OCI-LY3 (cell line): ENCODE results near the gene MRPS18B.

Experiments
- H2AFZ ChIP-seq: fragments of 200-600, 300-600 bp; shearing (Covaris generic); 2 replicates; pipeline ENCODE4 v1.6.0; 2014; ENCODE audit warnings: antibody characterized with exemption, low read depth, low read length
- H3K27ac ChIP-seq: fragments of 200-600, 300-600 bp; sonication (generic); 2 replicates; pipeline ENCODE4 v1.5.1; 2014; ENCODE audit warnings: mild to moderate bottlenecking, low read length, moderate library complexity, mixed read lengths
- H3K27me3 ChIP-seq: fragments of 200-600, 300-600 bp; sonication (generic); 2 replicates; pipeline ENCODE4 v1.6.1; 2014; ENCODE audit warnings: low read depth, low read length, mixed read lengths
- H3K36me3 ChIP-seq: fragments of 200-600, 300-600 bp; sonication (generic); replicated peaks from 2 replicates; pipeline ENCODE3; 2014; ENCODE audit warnings: low read depth, low read length, mixed read lengths
- H3K4me1 ChIP-seq: fragments of 300-600, 200-600 bp; sonication (generic); 2 replicates; pipeline ENCODE4 v1.6.1; 2014; ENCODE audit warnings: low read length, mixed read lengths
- H3K4me2 ChIP-seq: fragments of 200-600, 300-600 bp; sonication (generic); 2 replicates; pipeline ENCODE4 v1.6.1; 2014; ENCODE audit warnings: low read length, mixed read lengths
- H3K4me3 ChIP-seq: fragments of 300-600, 200-600 bp; sonication (generic); 2 replicates; pipeline ENCODE4 v1.5.1; 2014; ENCODE audit warnings: antibody characterized with exemption, mild to moderate bottlenecking, low read length, moderate library complexity
- H3K79me2 ChIP-seq: fragments of 300-600, 200-600 bp; shearing (Covaris generic); 2 replicates; pipeline ENCODE4 v1.6.1; 2014; ENCODE audit warnings: mild to moderate bottlenecking, low read length, mixed read lengths
- H3K9ac ChIP-seq: fragments of 300-600, 200-600 bp; shearing (Covaris generic); 2 replicates; pipeline ENCODE4 v1.6.0; 2014; ENCODE audit warnings: mild to moderate bottlenecking, low read length, moderate library complexity
- H3K9me3 ChIP-seq: fragments of 200-600, 300-600 bp; shearing (Covaris generic); 2 replicates; pipeline ENCODE4 v1.6.1; 2014; ENCODE audit warnings: low read length, mixed read lengths; ENCODE audit not compliant: insufficient read depth
- H4K20me1 ChIP-seq: fragments of 200-600, 300-600 bp; sonication (generic); 2 replicates; pipeline ENCODE4 v1.6.1; 2016; ENCODE audit warnings: low read length, mixed read lengths; ENCODE audit not compliant: insufficient read depth
- EZH2phosphoT487 ChIP-seq: fragments of 200-600 bp; shearing (Covaris generic); IDR thresholded peaks from 2 replicates; pipeline ENCODE4 v1.6.1; 2018; ENCODE audit warnings: antibody characterized with exemption, mixed run types, low read depth
- TF ChIP-seq, protein P1 (sequence below): fragments of 200-600, 300-600 bp; sonication (generic); IDR thresholded peaks from 2 replicates; pipeline ENCODE4 v1.5.1; 2014; ENCODE audit warnings: antibody characterized with exemption, low read length, low read depth

Gene MRPS18B

DNA sequence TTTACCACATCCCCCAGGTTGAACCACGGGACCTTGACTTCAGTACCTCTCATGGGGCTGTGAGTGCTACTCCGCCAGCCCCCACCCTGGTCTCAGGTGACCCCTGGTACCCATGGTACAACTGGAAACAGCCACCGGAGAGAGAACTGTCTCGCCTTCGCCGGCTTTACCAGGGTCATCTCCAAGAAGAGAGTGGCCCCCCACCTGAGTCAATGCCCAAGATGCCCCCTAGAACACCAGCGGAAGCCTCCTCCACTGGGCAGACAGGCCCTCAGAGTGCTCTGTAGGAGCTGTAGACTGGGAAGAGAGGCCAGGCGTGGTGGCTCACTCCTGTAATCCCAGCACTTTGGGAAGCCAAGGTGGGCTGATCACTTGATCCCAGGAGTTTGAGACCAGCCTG is 7.9 kb downstream of the MRPS18B start:
- TF ChIP-seq, protein P1, sequence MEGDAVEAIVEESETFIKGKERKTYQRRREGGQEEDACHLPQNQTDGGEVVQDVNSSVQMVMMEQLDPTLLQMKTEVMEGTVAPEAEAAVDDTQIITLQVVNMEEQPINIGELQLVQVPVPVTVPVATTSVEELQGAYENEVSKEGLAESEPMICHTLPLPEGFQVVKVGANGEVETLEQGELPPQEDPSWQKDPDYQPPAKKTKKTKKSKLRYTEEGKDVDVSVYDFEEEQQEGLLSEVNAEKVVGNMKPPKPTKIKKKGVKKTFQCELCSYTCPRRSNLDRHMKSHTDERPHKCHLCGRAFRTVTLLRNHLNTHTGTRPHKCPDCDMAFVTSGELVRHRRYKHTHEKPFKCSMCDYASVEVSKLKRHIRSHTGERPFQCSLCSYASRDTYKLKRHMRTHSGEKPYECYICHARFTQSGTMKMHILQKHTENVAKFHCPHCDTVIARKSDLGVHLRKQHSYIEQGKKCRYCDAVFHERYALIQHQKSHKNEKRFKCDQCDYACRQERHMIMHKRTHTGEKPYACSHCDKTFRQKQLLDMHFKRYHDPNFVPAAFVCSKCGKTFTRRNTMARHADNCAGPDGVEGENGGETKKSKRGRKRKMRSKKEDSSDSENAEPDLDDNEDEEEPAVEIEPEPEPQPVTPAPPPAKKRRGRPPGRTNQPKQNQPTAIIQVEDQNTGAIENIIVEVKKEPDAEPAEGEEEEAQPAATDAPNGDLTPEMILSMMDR, result no peak
- no peak for TF ChIP-seq EZH2phosphoT487
- Histone ChIP-seq H3K4me2 (no peak overlapping the region), H2AFZ (no peak overlapping the region), H3K27me3 (no peaks in the 10 kb centered on the region), H3K9me3 (no peaks in the 10 kb centered on the region), H4K20me1 (no peaks in the 10 kb centered on the region), H3K36me3 (peaks cover 8% of the 10 kb centered on the region), H3K4me1 (peaks cover 10% of the 10 kb centered on the region), H3K4me3 (no peak overlapping the region), H3K27ac (no peak overlapping the region), H3K79me2 (peaks cover 4% of the 10 kb centered on the region; the same call in 1 of the 2 replicates), H3K9ac (no peak overlapping the region)

DNA sequence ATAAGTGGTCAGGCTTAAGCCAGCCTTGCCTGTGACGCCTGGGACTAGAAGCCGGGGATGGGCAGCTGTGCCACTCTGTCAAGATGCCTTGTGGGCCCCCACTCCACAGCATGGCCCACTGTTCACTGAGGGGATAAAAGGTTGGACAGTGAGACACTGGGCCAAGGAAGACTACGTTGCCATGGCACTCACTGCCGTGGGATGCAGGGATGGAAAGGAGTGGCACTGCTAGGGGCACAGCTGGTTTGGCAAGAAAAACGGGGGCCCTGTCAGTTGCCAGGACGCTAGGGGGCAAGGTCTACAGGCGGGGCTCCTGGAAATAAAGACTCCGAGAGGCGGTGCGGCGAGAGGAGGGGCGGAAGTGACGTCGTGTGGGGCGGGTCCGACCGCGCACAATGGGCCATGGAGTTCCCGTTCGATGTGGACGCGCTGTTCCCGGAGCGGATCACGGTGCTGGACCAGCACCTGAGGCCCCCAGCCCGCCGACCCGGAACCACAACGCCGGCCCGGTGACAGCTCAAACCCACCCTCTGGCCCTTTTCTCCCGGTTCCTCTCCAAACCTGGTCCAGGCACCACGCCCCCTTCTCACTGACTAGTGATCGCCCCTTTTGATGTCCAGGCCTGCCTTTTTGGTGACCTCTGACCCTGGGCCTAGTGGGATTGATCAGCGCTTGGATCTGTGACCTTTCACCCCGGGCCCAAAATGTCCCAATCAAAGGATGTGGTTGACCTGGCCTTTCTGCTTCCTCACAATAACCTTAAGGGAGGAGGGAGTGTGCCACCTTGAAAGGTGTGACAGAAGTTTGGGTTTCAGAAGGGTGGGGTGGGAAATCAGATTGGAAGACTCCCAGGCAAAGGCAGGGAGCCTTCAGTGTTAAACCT is 9.1 kb downstream of the MRPS18B start, which contains the start of gene ATAT1:
Gene ATAT1 (plus strand): TSS at position 391 of the 883 bp plus-strand sequence.
- Histone ChIP-seq H3K79me2 (peaks cover 4% of the 10 kb centered on the region; the same call in 1 of the 2 replicates), H2AFZ (peak within 1 kb of the TSS; percentile 65; the same call in 1 of the 2 replicates), H3K27ac (peak within 1 kb of the TSS; percentile 41), H3K4me1 (peaks cover 10% of the 10 kb centered on the region), H3K36me3 (peaks cover 8% of the 10 kb centered on the region), H3K4me3 (peak within 1 kb of the TSS; percentile 99), H3K9me3 (no peaks in the 10 kb centered on the region), H3K9ac (peak within 1 kb of the TSS; percentile 85), H3K4me2 (peak within 1 kb of the TSS; percentile 97), H3K27me3 (no peaks in the 10 kb centered on the region), H4K20me1 (no peaks in the 10 kb centered on the region)
- TF ChIP-seq EZH2phosphoT487, result no peak
- TF ChIP-seq, protein P1, result peak; percentile 32

DNA sequence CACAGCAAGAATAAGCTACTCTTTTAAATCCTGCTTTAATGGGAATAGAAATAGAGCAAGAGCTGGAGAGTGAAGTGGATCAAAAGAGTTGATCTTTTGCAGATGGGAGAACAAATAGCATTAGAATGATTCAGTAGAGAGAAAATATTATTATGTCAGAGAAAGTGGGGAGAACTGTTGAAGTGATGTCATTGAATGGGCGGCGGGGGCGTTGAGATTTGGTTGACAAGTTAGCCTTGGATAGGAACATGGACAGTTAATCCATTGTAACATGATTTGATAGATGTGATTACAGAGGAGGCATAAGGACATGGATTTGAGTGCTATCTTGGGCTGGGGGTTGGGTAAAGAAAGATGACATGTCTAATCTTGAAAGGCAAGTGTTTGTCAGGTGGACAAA is 18.2 kb downstream of the MRPS18B start:
- no peak for TF ChIP-seq EZH2phosphoT487
- TF ChIP-seq, protein P1, result no peak
- H3K9me3 ChIP-seq, result no peaks in the 10 kb centered on the region
- H3K27ac ChIP-seq, result no peak overlapping the region
- H3K79me2 ChIP-seq, result no peaks in the 10 kb centered on the region
- H3K4me1 ChIP-seq, result no peaks in the 10 kb centered on the region
- H3K4me3 ChIP-seq, result no peak overlapping the region
- no peaks in the 10 kb centered on the region for H4K20me1 ChIP-seq
- no peak overlapping the region for H2AFZ ChIP-seq
- no peak overlapping the region for H3K9ac ChIP-seq
- H3K27me3 ChIP-seq, result no peaks in the 10 kb centered on the region
- H3K36me3 ChIP-seq, result no peaks in the 10 kb centered on the region
- no peak overlapping the region for H3K4me2 ChIP-seq

DNA sequence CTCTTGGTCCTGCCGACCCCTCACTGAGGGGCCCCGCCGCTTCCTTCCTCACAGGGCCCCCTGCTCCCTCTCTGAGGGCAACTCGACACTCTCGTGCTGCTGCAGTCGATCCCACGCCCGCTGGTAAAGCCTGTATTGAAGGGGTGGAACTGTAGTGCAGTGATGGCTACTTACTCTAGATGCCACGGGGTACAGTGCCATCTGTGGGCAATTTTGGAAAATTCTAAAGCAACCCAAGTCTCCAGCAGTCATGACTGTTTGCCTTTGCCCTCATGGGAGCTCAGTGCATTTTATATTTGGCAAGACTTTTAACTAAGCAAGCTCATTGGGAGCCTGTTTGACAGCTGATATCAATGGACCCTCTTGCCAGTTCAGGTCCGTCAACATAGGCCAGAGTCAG is 22.8 kb downstream of the MRPS18B start:
- Histone ChIP-seq H3K79me2 (no peaks in the 10 kb centered on the region), H2AFZ (no peak overlapping the region), H3K4me1 (no peaks in the 10 kb centered on the region), H3K9me3 (no peaks in the 10 kb centered on the region), H4K20me1 (no peaks in the 10 kb centered on the region), H3K9ac (no peak overlapping the region), H3K27me3 (no peaks in the 10 kb centered on the region), H3K27ac (no peak overlapping the region), H3K4me3 (no peak overlapping the region), H3K36me3 (no peaks in the 10 kb centered on the region), H3K4me2 (no peak overlapping the region)
- TF ChIP-seq EZH2phosphoT487, result no peak
- TF ChIP-seq, protein P1, result no peak
